ENCODE results near the gene IL22. TPM values are rescaled to one million over a fixed set of nuclear protein-coding genes. Genes with fewer than 3 reads are reported as not detected.

Gene IL22
- total and polyA plus RNA-seq, 9 of the 15 experiments (the other 6 are each of a cell fraction or from before 2014, with no cell fraction given) = not detected

DNA sequence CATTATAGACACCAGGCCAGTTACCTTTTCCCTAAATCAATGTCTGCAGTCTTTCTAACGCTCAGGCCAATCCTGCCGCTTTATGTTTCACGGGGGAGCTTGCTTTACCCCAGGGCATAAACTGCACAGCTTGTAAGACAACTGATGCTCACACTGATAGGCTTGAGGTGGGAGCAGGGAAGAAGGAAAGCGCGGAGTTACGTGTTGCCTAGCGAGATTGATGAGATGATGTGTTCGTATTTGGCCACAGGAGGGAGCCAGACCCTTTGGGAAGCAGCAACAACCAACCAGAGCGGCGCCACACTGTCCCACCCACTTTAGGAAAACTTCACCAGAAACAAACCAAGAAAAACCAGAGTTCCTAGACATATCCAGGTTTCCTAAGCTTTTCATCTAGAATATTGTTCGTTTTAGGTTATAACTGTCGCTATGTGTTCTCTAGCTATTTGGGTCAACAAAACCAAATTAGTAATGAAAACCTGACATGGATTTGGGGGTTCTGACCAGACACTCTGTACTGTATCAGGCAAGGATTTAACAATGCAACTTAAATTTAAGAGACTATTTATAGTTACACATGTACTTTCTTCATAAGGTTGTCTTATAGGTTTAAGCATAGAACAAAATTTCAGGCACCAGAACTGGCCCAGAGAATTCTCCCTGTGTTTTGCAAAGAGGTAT, 30.2 kb downstream of the IL22 start (continued):
- TF ChIP-seq MYC (IDR thresholded peaks at IDR 0.05; ENCODE audit: low read depth, low read length) (0 out of 2 replicates have a peak, but pooled peaks have one; percentile 37), MYC (CRISPR knock-in tag; IDR thresholded peaks at IDR 0.05; ENCODE audit: borderline replicate concordance, low read depth) (no peak), GATA2 (CRISPR knock-in tag; IDR thresholded peaks at IDR 0.05) (peak; percentile 53; the same call in 1 of the 2 replicates), ZNF830 (CRISPR knock-in tag; IDR thresholded peaks at IDR 0.05) (no peak), ZC3H11A (IDR thresholded peaks at IDR 0.05; ENCODE audit: low read depth, low read length) (0 out of 2 replicates have a peak, but pooled peaks have one; percentile 58), CC2D1A (IDR thresholded peaks at IDR 0.05) (peak; percentile 81; the same call in 1 of the 2 replicates), ZNF224 (CRISPR knock-in tag; IDR thresholded peaks at IDR 0.05) (no peak), HDAC2 (IDR thresholded peaks at IDR 0.05) (0 out of 2 replicates have a peak, but pooled peaks have one; percentile 31), TRIM24 (IDR thresholded peaks at IDR 0.05) (0 out of 4 replicates have a peak, but pooled peaks of 1 of the 2 experiments have one; percentile 22), ILK (tag; IDR thresholded peaks at IDR 0.05; ENCODE audit: borderline replicate concordance, low read depth) (no peak), REST (IDR thresholded peaks at IDR 0.05; ENCODE audit: borderline replicate concordance) (peak; percentile 86), REST (CRISPR knock-in tag; IDR thresholded peaks at IDR 0.05; ENCODE audit: low read depth) (no peak), NFYB (IDR thresholded peaks at IDR 0.05; ENCODE audit: extremely low read depth, insufficient read length) (peak; percentile 32), SMAD4 (CRISPR knock-in tag; conservative IDR thresholded peaks at IDR 0.05) (peak; percentile 78), HMG20A (CRISPR knock-in tag; conservative IDR thresholded peaks at IDR 0.05) (no peak), ZNF280A (IDR thresholded peaks at IDR 0.05; ENCODE audit: low read depth, partially characterized antibody) (no peak), SMAD3 (CRISPR knock-in tag; conservative IDR thresholded peaks at IDR 0.05) (no peak)
- TF ChIP-seq, protein P1, sequence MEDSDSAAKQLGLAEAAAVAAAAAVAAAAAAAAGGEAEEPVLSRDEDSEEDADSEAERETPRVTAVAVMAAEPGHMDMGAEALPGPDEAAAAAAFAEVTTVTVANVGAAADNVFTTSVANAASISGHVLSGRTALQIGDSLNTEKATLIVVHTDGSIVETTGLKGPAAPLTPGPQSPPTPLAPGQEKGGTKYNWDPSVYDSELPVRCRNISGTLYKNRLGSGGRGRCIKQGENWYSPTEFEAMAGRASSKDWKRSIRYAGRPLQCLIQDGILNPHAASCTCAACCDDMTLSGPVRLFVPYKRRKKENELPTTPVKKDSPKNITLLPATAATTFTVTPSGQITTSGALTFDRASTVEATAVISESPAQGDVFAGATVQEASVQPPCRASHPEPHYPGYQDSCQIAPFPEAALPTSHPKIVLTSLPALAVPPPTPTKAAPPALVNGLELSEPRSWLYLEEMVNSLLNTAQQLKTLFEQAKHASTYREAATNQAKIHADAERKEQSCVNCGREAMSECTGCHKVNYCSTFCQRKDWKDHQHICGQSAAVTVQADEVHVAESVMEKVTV (CRISPR knock-in tag; IDR thresholded peaks at IDR 0.05) = peak; percentile 91
